ENCODE measurements around the gene C2.
"Not testable (repeated sequence)": the region's sequence is repeated elsewhere in the genome, so short reads cannot be mapped to it uniquely, and the experiment has no call there.

Gene C2

DNA sequence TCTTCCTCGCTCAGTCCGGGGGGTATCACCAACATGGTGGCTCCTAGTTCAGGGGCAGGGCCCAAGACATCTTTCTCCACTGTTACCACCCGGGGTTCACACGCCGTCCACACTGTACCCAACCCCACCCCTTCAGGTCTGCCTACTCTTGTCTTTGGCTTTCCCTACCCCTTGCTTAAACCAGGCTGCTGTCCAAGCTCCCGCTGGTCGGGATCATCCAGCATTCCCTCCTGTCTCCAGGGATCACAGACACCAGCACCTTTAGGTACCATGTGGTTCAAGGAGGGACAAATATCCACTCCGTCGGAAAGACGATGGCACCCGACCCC lies 30.9 kb downstream of the C2 start:
- DNase-seq (ENCODE audit: low read depth in 2 of 2) = no peak

GRCh38 chr6:31958741-31959739 lies 31.5 kb downstream of the C2 start, which contains the start of the genes NELFE and SKIC2:
Gene NELFE (minus strand): TSS chr6:31958971. CDS start chr6:31958446, 525 bp downstream.
Gene SKIC2 (plus strand): TSS chr6:31959175. CDS start chr6:31959193, 18 bp downstream.
- DNase-seq (ENCODE audit: low read depth in 2 of 2) = peak; percentile 97 to 98

DNA sequence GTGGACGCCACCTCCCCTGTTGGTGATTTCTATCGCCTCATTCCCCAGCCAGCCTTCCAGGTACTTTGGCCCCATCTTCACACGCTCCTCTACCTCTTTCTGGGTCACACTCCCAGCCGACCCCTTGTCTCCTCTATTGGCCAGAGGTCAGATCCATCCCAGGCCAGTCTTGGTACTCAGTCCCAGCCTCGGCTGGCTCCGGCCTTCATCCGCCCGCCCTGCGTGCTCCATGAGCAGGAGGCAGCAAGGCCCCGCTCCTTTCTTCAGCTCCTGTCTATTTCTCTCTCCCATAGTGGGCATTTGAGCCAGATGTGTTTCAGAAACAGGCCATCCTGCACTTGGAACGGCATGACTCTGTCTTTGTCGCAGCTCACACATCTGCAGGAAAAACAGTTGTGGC lies 34.1 kb downstream of the C2 start:
- no peak for DNase-seq (ENCODE audit: low read depth in 2 of 2)

- DNase-seq (ENCODE audit: low read depth in 2 of 2) = no peak
These were observed 36.4 kb downstream of the C2 start for GRCh38 chr6:31963921-31964320.

- no peak for DNase-seq (ENCODE audit: low read depth in 2 of 2)
These were observed 38.2 kb downstream of the C2 start for GRCh38 chr6:31965700-31966099.

DNA sequence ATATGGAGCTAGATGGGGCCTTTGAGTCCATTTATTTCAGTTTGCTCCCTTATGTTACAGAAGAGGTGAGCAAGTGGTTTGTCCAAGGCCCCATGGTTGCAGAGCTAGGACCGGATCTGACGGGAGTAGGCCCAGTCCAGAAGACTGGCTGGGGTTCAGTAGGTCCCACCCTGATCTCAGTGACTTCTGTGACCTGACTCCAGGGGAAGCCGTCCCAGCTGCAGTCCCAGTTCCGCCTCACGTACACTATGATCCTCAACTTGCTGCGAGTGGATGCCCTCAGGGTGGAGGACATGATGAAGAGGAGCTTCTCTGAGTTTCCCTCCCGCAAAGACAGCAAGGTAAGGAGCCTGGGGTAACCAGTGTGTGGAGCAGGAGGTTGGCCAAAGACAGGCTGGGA lies 39.0 kb downstream of the C2 start:
- no peak for DNase-seq (ENCODE audit: low read depth in 2 of 2)

GRCh38 chr6:31966997-31967925 lies 39.7 kb downstream of the C2 start:
- DNase-seq (ENCODE audit: low read depth in 2 of 2) = no peak

DNA sequence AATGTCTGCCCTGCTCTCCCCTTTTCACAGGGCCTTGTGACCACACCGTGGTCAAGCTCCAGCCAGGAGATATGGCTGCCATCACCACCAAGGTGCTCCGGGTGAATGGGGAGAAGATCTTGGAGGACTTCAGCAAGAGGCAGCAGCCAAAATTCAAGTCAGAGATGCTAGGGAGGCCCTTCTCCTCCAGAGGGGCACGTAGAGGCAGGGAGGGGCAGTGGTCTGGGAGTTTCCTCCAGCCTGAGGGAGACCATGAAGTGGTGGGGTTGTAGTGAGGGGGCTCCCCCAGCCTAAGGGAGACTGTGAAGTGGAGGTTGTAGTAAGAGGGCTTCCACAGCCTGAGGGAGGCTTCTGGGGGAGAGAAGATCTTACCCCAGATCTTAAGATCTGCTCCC lies 40.4 kb downstream of the C2 start:
- no peak for DNase-seq (ENCODE audit: low read depth in 2 of 2)

DNA sequence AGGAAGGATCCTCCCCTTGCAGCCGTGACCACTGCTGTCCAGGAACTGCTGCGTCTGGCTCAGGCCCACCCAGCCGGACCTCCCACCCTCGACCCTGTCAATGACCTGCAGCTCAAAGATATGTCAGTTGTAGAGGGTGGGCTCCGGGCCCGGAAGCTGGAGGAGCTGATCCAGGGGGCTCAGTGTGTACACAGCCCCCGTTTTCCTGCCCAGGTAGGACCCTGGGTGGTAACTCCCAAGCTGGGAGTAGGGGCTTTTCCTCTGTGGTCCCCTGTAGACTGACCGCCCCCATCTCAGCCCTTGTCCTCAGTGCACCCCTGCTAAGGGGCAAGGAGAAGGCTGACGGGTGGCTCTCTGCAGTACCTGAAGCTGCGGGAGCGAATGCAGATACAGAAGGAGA lies 40.8 kb downstream of the C2 start:
- no peak for DNase-seq (ENCODE audit: low read depth in 2 of 2)

- DNase-seq (ENCODE audit: low read depth in 2 of 2) = no peak
These were observed 41.5 kb downstream of the C2 start for GRCh38 chr6:31968791-31969711.

DNA sequence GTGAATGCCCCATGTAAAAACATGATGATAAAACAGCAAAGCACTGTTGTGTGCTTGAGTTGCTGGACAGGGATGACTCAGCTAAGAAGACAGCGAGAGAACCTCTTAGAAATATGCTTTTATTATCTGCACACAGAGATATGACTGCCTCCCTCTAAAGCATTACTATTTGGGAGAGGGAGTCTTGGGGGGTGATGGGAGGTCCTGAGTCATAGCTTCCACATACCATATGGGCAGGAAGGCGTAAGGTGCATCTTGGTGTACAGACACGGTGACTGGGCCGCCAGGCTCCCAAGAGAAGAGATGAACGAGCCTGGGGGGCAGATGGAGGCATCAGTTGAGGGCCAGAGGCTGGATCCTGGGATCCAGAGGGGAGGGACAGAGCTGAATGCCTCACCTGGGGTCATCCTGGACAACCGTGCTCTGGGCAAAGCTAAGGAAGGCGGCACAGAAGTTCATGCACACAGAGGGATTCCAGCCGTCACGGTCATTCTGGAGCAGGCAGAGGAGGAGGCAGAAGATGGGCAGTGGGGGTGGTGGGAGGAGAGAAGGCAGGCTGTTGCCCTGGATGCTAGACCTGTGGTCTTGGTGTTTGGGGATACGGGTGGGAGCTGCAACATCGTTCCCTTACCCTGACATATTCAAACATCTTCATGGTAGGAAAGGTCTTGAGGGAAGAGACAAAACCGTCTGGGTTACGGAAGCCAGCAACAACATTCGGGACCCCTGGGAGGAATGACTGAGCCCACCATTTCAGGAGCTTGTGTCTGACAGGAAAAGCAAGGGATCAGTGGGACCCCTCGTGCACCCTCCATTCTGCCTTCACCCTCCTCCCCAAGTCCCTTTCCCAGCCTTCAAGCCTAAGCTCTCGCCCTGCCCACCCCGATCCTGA lies 42.4 kb downstream of the C2 start:
- no peak for DNase-seq (ENCODE audit: low read depth in 2 of 2)

GRCh38 chr6:31970604-31971271 lies 43.2 kb downstream of the C2 start:
- no peak for DNase-seq (ENCODE audit: low read depth in 2 of 2)

DNA sequence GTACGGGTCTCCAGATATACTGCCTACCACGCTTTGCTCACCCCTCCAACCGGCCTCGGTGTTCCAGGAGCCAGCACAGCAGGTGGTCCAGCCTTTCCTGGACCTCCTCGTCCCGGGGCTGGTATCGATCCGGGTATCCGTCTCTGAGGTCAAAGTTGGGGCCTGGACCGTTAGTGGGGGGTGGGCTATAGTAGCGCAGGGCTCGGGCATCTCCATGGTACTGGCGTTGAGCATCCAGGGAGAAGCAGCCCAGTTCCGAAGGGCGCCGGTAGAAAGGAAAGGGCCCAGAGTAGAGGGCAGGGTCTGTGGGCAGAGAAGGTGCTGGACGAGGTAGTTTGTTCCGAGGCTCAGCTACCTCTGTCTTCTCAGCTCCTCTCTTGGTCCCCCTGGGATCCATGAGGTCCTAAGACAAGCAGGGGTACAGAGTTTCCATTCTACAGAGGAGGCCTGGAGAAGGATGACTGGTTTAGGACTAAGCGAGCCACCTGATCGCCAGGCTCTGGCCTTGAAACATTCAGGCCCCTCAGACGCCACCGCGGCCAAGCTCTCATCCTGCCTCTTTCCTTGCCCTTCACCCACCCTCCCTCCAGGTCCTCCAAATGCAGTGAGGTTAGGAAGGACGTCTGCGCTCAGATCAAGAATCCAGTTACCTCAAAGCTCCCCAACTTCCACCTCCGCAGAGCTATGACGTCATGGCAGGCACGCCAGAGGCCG lies 43.9 kb downstream of the C2 start:
- no peak for DNase-seq (ENCODE audit: low read depth in 2 of 2)

DNA sequence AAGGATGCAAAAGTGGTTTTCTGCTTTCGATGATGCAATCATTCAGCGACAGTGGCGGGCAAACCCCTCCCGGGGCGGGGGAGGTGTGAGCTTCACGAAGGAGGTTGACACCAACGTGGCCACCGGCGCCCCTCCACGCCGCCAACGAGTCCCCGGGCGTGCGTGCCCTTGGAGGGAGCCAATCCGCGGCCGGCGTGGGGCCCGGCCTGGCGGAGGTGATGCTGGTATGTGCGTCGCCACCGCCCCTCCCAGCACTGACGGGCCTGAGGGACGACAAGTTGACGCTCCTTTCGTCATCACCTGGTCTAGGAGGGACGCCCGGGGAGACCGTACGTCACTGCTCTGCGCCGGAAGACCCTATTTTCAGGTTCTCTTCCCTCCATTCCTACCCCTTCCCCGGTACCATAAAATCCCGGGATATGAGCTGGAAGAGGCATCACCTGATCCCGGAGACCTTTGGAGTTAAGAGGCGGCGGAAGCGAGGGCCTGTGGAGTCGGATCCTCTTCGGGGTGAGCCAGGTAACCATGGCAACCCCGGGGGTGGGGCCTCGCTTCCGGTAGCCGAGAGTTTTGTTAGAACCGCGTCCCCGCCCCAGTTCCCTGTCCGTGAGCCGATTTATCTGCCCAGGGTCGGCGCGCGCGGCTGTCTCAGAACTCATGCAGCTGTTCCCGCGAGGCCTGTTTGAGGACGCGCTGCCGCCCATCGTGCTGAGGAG lies 44.6 kb downstream of the C2 start, which contains the start of gene DXO:
TSS of gene DXO (minus strand) at position 146 of the 716 bp plus-strand sequence. CDS start 463 bp downstream, outside the sequence.
- DNase-seq (ENCODE audit: low read depth in 2 of 2) = peak; percentile 93 to 94

DNA sequence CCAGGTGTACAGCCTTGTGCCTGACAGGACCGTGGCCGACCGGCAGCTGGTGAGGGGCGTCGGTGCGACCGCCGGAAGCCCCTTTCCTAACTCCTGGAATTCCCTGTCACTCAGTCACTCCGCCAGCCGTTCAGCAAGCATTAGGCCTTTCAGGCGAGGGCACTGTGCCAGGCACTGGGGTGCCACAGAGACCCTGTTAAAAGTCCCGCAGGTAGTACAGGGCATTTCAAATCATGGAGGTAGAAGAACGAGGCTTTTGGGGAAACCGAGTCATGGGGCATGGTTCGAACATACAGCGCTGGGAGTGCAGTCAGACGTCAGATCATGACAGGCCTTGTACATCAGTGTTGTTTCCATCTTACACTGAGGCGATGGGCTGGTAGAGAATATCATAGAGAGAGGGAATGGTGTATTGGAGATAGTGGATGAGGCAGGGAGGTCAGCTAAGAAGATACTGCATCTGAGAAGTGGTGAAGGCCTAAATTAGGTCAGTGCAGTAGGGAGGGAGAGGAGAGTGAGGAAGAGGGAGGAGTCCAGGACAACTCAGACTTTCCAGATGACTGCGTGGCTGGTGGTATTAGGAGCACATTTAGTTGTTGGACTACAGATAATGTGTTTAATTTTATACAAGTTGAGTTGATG lies 45.3 kb downstream of the C2 start:
- no peak for DNase-seq (ENCODE audit: low read depth in 2 of 2)

GRCh38 chr6:31976065-31976464 lies 48.5 kb downstream of the C2 start:
- not testable (repeated sequence) for DNase-seq (ENCODE audit: low read depth in 2 of 2)

GRCh38 chr6:31977816-31978431 lies 50.4 kb downstream of the C2 start:
- DNase-seq (ENCODE audit: low read depth in 2 of 2) = no peak

All from stimulated activated CD8-positive, alpha-beta memory T cell treated with anti-CD3 and anti-CD28 coated beads, Interleukin-2, amount 100 ng/mL, for 1 hour (primary cell).